ENCODE data around the gene ANTKMT. TPM values are rescaled to one million over a fixed set of nuclear protein-coding genes. Genes with fewer than 3 reads are reported as not detected.

Gene ANTKMT
- total and polyA plus RNA-seq, 2 of the 4 experiments (the other 2 are of a cell fraction) = 7.3 to 16.2 TPM

GRCh38 chr16:750485-750884 is 29.5 kb downstream of the ANTKMT start:
- no peaks in the 10 kb centered on the region for H3K4me1 ChIP-seq (ENCODE audit: control insufficient read depth, insufficient read depth, low read length)
- peak overlapping the region; percentile 24 for H2AK9ac ChIP-seq (replicated peaks; ENCODE audit: low read depth, low read length, poor library complexity)
- no peak overlapping the region for H3K4me3 ChIP-seq (ENCODE audit: insufficient read depth, low read depth, low read length)
- intact Hi-C loops (cut with micrococcal nuclease) (no loop called here), in situ Hi-C loops (cut with MboI; ENCODE audit: low sequenced_read_pairs) (no loop called here), dilution Hi-C loops (cut with HindIII; ENCODE audit: low sequenced_read_pairs, unreplicated experiment) (no loop called here)
- H3K14ac ChIP-seq (replicated peaks; ENCODE audit: low read depth, low read length) = no peak overlapping the region
- H2BK20ac ChIP-seq (ENCODE audit: low read depth, low read length) = no peak overlapping the region
- H4K8ac ChIP-seq (ENCODE audit: low read depth in 2 of 2, low read length in 2 of 2) = no peak overlapping the region
- WGBS, 2 experiments (ENCODE audit: extremely low coverage in 2 of 2, insufficient read length in 1 of 2) = 47% methylated on average over 3 of the region's 9 CpGs; no CpG with 5 or more reads in 1 of the 2 experiments
- no peak overlapping the region for H3K4me2 ChIP-seq (ENCODE audit: low read depth, low read length)
- no peaks in the 10 kb centered on the region for H4K20me1 ChIP-seq (ENCODE audit: insufficient read depth, low read length)
- ChIA-PET POLR2A (ENCODE audit: unreplicated experiment) (no interaction called here), CTCF (no interaction called here)
- H3K18ac ChIP-seq (ENCODE audit: low read depth, low read length) = no peak overlapping the region
- H3K23ac ChIP-seq (ENCODE audit: low read depth, low read length) = no peak overlapping the region
- no peak overlapping the region for H2BK5ac ChIP-seq (ENCODE audit: low read depth, low read length, poor library complexity, severe bottlenecking)
- ATAC-seq (ENCODE audit: low read depth) (no peak), DNase-seq (no peak)
- no peak overlapping the region for H2BK120ac ChIP-seq (ENCODE audit: low read depth, low read length)
- no peaks in the 10 kb centered on the region for H3K9me3 ChIP-seq (ENCODE audit: control insufficient read depth, insufficient read depth, low read length)
- no peak overlapping the region for H4K5ac ChIP-seq (ENCODE audit: low read depth, low read length)
- H2BK15ac ChIP-seq (ENCODE audit: low read depth, low read length) = no peak overlapping the region
- no TSS peak for BruUV-seq (replicated peaks)
- H2AK5ac ChIP-seq (ENCODE audit: low read depth, low read length) = no peak overlapping the region
- H3K79me1 ChIP-seq (ENCODE audit: low read depth in 1 of 2, low read length in 2 of 2) = no peaks in the 10 kb centered on the region
- TF ChIP-seq CHD1 (IDR thresholded peaks at IDR 0.05; ENCODE audit: low read depth, low read length) (no peak), BHLHE40 (IDR thresholded peaks at IDR 0.05; ENCODE audit: low read depth, low read length) (no peak), ELK1 (IDR thresholded peaks at IDR 0.05; ENCODE audit: borderline replicate concordance, low read depth, low read length) (no peak), CTCF (conservative IDR thresholded peaks at IDR 0.05; ENCODE audit: low read depth, low read length) (no peak)
- no peak overlapping the region for H2AFZ ChIP-seq (replicated peaks; ENCODE audit: low read length, poor library complexity)
- no peaks in the 10 kb centered on the region for H3K36me3 ChIP-seq (ENCODE audit: control insufficient read depth, insufficient read depth, low read length)
- H3K27me3 ChIP-seq (ENCODE audit: control insufficient read depth, insufficient read depth, low read length) = peaks cover 11% of the 10 kb centered on the region
- no peaks in the 10 kb centered on the region for H3K9me1 ChIP-seq (ENCODE audit: insufficient read depth, low read length)
- H3K4ac ChIP-seq (ENCODE audit: low read depth, low read length) = no peak overlapping the region
- H3K9ac ChIP-seq (ENCODE audit: low read depth, low read length) = no peak overlapping the region
- no peak overlapping the region for H3K27ac ChIP-seq (ENCODE audit: insufficient read depth, low read length)
- H4K91ac ChIP-seq (ENCODE audit: insufficient read depth, low read depth, low read length) = no peak overlapping the region
- no peak overlapping the region for H3K56ac ChIP-seq (ENCODE audit: extremely low read depth, insufficient read depth, low read length)

Measured in IMR-90 (cell line).